ENCODE results near the gene ADAMTS10.

GRCh38 chr19:8566855-8567254 is 43.7 kb downstream of the ADAMTS10 start:
- no peak for TF ChIP-seq MAX (IDR thresholded peaks at IDR 0.05)
- TF ChIP-seq SIN3A (IDR thresholded peaks at IDR 0.05; ENCODE audit: low read depth) = no peak
- TF ChIP-seq ZFX (IDR thresholded peaks at IDR 0.05) = no peak
